Left ventricle myocardium superior (tissue), 1 donor: ENCODE data around the gene STOX2. TPM values are rescaled to one million over a fixed set of nuclear protein-coding genes. Genes with fewer than 3 reads are reported as not detected.

Experiments used
- ATAC-seq: fragments of 200-7000 bp; cut with Tn5 transposase; one replicate; pipeline ENCODE4 v1.9.1; 2020; ENCODE audit warnings: mild to moderate bottlenecking, moderate library complexity
- DNase-seq: peaks from one replicate; pipeline ENCODE4 v3.0.0-alpha.2; 2020
- intact Hi-C: fragments of 100-400 bp; cut with micrococcal nuclease; formaldehyde crosslinking; loops from one replicate; pipeline ENCODE4 v1.11.0; 2022
- long read RNA-seq: library from polyadenylated mRNA; unstranded; transcript quantifications from one replicate; pipeline ENCODE4 v2.0.0, GENCODE V29; 2021
- total RNA-seq: library from RNA; stranded (reverse); fragmentation: NEBNext Ultra II Directional; extraction: Animal tissue kit (Norgen Biotek cat#: 25700); gene quantifications from one replicate; pipeline ENCODE4 v1.2.1, GENCODE V29; 2021
- donor health status: DM: no; HTN: yes; CAD: no; lungs with severe emphysema.

Gene STOX2
- 10.6 TPM for total RNA-seq
- long read RNA-seq, partial matches to known transcripts: 4 of 6 reads
- long read RNA-seq, other reads (novel, unspliced or antisense): 2 of 6 reads

DNA sequence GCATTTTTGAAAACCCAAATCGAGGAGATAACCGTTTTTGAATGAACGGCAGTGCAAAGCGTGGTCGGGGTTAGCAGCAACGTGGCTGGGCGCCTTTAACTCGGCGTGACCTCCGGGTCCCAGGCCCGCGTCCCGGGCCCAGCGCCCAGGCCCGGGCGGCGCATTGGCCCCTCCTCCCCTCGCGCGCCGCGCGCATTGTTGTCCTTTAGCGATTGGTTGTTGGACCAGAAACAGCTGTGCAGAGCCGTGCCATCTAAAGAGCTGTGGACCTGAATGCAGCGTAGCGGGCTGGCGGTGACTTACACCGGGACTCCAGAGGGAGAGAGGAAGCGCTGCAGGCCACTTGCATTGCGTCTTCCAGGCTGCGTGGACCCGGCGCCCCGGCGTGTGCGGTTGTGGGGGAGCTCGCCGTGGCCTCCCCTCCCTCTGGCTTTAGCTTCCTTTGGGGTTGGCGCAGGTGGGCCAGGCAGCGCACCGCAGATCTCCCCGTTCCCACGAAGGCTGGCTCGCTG, at the start of gene STOX2:
STOX2 (plus strand) TSS at position 227 of the 512 bp plus-strand sequence. CDS start 1,484 bp downstream, outside the sequence.
- intact Hi-C loops: loop anchor here (10.0 kb wide), 1 partner anchor 60 kb away; no protein-coding TSS in a partner anchor

DNA sequence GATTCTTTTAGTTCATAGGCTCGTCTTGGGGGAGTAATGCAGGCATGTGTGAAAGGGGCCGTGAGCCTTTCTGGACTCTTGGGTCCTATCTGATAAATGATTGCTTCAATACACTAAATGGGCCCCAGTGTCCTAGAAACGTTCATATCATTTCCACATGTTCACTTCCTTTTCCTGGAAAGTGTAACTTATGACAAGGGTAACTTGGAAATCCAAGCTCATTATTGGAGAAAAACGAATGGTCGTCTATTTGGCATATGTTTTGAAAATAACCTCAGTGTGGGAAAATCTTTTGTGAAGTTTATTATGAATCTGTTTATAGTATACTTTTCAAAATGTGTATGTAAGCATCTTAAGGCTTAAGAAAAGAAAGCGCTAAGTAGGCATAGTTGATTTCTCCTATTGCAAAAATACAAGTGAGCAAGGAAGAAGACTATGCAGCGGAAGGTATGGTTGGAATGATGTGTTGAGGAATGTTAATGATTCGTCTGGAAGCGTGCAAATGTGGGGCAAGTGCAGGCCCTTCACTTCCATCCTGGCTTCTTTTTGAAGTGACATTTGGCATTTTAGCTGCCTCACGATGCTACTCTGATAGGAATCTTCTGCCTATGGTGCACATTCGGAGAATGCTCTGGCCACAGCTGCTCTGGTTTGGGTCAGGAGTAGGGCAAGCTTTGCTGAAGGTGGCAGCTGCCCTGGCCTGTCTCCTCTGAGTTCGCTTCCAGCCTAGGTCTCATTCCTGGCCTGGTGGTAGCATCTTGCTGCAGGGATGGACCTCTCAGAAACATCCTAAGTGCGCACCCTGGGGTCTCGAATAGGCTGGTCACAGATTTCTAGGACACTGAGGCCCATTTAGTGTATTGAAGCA, 49.5 kb upstream of the STOX2 start:
- intact Hi-C loops: no loop called here
- no peak for ATAC-seq
- DNase-seq: no peak

More for the DNA sequence above, at the start of gene STOX2:
- DNase-seq (peak; percentile 92), ATAC-seq (peak; percentile 94)

DNA sequence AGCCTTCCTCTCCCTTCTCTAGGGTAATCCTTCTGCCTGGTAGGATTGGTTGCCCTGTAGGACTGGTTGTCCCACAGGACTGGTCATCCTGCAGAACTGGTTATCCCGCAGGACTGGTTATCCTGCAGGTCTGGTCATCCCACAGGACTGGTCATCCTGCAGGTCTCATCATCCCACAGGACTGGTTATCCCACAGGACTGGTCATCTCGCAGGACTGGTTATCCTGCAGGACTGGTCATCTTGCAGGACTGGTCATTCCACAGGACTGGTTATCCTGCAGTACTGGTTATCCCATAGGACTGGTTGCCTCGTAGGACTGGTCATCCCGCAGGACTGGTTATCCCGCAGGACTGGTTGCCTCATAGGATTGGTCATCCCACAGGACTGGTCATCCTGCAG, 48.1 kb upstream of the STOX2 start:
- ATAC-seq: no peak
- intact Hi-C loops: no loop called here

GRCh38 chr4:183858011-183858615, 47.0 kb upstream of the STOX2 start:
- no peak for DNase-seq
- intact Hi-C loops: no loop called here
- no peak for ATAC-seq

More for the DNA sequence above, 48.1 kb upstream of the STOX2 start:
- DNase-seq: no peak

DNA sequence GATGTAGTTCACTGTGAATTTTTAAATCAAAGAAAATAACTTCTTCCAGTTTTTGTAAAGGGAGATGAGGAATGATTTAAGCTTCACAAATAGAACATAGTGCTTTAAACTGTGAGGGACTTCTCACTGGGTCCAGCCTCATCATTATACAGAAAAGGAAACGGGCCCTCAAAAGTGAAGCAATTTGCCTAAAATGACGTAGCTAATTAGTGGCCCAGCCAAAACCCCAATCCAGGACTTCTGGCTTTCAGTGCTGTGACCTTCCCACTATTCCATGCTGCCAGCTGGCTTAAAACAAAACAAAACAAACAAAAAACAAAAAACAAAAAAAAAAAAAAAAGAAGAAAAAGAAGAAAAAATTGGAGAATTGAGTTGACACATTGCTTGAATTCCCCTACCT, 45.0 kb upstream of the STOX2 start:
- intact Hi-C loops: no loop called here
- DNase-seq (no peak), ATAC-seq (peak; percentile 71)

DNA sequence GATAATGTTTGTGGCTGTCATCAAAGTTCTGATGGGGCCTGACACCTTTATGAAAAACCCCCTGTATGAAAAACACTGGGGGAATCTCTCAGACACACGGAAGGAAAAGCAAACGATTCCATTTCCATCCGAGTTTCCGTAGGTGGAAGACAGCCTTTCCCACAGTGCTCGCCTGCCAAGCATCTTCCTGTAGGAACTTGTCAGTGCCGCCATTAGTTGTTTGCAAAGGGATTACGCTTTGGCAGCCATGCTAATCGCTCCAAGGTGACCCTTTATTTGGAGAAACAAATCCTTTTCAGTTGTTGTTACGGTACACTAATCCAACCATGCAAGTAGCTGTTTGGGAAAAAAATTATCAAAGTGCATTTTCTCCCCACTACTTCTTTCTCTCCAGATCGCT, 44.4 kb upstream of the STOX2 start:
- no peak for ATAC-seq
- DNase-seq: no peak
- intact Hi-C loops: no loop called here

DNA sequence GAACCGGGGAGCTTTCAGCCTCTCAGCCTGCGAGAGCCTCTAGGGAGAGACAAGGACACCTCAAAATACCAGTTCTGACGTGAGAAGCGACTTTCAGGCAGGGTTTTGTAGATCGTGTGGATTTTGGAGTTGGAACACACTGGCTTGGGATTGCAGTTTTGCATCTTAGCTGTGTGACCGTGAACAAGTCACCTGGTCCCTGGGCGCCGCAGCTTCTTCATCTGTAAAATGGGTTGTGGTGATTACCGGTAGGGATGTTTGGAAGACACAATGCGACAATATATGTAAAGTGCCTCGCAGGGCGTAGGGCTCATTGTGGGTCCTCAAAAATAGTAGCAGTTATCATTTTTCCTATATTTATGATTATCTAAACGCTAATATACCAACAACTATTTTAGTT, 43.7 kb upstream of the STOX2 start:
- ATAC-seq (no peak), DNase-seq (no peak)
- intact Hi-C loops: no loop called here

GRCh38 chr4:183863155-183863825, 41.8 kb upstream of the STOX2 start:
- intact Hi-C loops: no loop called here

DNA sequence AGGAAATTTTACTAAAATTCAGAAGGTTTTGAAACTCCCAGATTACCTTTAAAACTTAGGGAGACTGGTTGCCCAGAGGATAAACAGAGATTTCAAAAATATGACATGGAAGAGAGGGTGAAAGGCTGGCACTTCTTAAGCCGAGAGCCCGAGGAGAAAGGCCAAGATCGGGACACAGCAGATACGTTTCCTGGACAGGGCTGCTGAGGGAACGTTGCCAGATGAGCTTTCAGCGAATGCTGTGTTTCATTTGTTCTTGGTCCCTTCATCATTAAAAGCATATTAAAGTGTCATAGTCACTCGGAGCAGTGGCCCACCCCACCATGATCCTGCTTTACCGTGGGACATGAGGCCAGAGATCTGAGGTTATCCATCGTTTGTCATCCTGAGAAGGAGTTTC, 37.9 kb upstream of the STOX2 start:
- DNase-seq (no peak), ATAC-seq (peak; percentile 61)
- intact Hi-C loops: no loop called here

More at GRCh38 chr4:183863155-183863825, 41.8 kb upstream of the STOX2 start:
- DNase-seq: no peak
- ATAC-seq: no peak

- no peak for ATAC-seq
- no peak for DNase-seq
- intact Hi-C loops: no loop called here
Observed at GRCh38 chr4:183870997-183871396, 34.1 kb upstream of the STOX2 start.

- intact Hi-C loops: no loop called here
- no peak for ATAC-seq
- DNase-seq: no peak
Observed at GRCh38 chr4:183871581-183871980, 33.5 kb upstream of the STOX2 start.

DNA sequence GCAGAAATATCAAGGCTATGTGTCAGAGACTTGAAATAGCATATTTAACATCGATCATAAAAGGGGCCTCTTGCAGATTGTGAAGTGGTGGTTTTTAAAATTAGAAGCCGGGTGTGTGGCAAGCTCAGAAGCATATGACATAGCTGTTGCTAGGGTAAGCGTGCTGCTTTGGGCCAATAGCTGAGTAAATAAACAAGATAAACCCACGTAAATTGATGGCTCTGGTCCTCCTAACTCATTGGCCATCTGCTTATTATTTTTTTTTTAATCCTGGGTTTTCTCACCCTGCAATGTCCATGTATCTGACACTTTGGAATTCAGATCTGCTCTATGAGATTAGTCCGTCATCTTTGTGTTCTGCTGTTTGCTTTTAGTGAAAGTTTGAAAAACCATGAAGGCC, 32.6 kb upstream of the STOX2 start:
- peak; percentile 27 for ATAC-seq
- intact Hi-C loops: no loop called here
- DNase-seq: no peak

GRCh38 chr4:183873409-183874185, 31.5 kb upstream of the STOX2 start:
- no peak for DNase-seq
- intact Hi-C loops: no loop called here
- no peak for ATAC-seq

DNA sequence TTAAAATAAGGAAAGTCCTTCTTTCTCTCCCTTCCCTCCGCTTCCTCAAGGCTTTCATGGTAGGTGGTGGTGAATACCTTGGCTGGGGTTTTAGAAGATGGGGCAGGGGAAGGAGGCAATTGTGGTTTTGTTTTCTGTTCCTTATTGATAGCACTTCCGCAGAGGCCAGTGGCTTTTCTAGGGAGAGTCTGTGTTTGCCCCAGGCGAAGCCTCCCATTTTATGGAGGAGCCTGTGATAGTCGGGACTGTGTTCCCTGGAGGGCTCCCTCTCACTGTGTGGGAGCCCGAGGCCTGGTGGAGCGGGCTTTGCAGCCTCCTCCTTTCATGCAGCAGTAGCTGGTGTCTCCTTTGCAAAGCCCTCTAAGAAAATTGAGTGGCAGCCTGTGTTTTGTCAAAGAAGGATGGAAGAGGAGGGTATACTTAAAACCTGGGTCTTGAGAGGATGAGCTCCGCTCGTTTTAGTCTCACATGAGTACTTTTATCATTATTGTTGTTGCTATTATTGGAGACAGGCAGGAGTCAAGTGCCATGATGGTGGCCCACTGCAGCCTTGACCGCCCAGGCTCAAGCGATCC, 29.8 kb upstream of the STOX2 start:
- intact Hi-C loops: no loop called here
- no peak for DNase-seq
- no peak for ATAC-seq

- peak; percentile 93 for ATAC-seq
- peak; percentile 88 for DNase-seq
- intact Hi-C loops: no loop called here
Observed at GRCh38 chr4:183876268-183876934, 28.7 kb upstream of the STOX2 start.

DNA sequence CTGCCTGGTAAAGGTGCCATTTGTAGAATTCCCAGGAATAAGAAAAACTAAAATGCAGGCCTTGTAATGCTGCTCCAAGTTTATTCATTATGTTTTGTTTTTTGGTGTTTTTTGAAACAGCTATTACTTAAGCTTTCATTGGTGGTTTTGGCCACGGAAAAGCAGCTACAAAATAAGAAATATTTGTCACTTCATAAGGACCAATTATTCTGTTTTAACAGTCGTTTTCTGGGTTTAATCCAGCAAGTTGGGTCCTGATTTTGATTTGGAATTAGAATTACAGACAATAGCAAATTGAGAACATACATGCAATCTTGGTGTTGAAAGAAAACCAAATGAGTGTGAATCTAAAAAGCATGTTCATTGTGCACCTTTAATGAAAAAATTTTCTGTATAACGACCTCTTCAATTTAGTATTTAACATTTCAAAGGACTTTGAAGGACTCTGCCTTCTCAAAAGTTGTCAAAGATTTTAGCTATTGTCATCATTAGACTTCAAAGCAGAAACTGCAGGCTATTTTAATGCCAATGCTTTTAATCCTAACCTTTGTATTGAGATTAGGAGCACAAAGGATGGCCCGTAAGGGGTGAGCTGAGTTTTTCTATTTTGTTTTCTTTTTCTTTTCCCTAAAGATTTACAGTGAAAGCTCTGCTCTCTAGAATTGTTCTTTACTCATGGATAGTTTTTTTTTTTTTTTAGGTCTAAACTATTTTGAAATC, 26.7 kb upstream of the STOX2 start:
- DNase-seq (no peak), ATAC-seq (no peak)
- intact Hi-C loops: no loop called here

DNA sequence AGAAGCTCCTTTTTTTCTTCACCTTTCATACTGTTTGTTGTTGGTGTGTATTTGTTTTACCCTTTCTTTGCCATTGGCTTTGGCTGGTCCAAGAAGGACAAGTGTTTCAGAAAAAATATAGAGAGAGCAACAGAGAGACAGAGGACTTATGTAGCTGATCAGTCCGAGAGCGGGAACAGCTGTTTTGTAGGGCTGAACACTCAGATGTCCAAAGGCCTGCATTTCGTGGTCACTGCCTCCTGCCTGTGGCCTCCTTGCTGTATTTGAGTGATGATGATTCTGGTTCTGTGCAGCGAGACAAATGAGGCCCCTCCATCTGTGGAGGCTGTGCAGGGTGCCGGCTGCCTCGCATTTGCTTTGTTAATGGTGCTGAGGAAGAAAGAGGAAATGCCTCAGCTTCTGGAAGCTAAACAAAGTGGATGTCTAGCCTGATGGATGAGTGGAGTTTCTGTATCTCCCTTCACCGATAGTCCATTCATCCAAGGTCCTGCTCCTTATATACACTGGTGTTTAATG, 19.8 kb upstream of the STOX2 start:
- DNase-seq (no peak), ATAC-seq (no peak)
- intact Hi-C loops: no loop called here
